IPS DF 19.7 (cell line): Measurements from ENCODE around the gene PM20D2.

Source experiments
- DNase-seq: peaks from one replicate; pipeline ENCODE4 v3.0.0-alpha.2; 2013; ENCODE audit warnings: low read depth, low spot score

The PM20D2 gene

GRCh38 chr6:89200706-89201215 is 54.9 kb downstream of the PM20D2 start:
- DNase-seq, result no peak

- DNase-seq, result no peak
These were observed 58.2 kb downstream of the PM20D2 start for GRCh38 chr6:89204096-89204495.

DNA sequence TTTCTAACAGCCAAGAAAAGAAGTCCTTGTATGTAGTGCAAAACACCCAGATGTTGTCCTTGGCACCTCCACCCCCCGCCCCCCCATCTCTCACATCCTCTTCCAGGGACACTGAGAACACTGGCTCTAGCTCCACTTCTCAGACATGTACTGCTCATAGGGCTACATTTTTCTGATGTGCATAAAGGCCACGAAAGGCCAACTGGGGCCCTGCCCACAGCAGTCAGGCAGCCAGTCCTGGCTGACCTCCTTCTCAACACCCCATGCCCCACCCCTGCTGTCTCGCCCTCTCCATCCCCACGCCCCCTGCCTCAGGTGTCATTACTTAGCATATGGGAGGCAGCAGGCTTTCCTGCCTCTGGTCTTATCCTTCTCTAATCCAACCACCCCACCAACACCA is 60.0 kb downstream of the PM20D2 start:
- DNase-seq, result no peak

- DNase-seq, result no peak
These were observed 62.7 kb downstream of the PM20D2 start for GRCh38 chr6:89208551-89208950.

- DNase-seq, result no peak
These were observed 63.6 kb downstream of the PM20D2 start for GRCh38 chr6:89209457-89209856.

DNA sequence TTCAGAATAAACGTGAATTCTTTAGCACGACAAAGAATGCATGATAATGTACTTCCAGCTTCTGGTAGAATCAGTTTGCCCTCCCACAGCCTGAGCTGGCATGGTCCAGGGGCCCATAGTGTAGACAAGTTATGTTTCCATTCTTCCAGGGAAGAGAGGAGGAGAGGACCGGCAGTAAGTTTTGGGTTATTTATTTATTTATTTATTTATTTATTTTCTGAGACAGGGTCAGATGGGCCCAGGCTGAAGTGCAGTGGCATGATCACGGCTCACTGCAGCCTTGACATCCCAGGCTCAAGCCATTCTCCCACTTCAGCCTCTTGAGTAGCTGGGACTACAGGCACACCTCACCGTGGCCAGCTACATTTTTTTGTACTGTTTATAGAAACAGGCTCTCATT is 66.6 kb downstream of the PM20D2 start:
- no peak for DNase-seq

GRCh38 chr6:89214197-89214596 is 68.3 kb downstream of the PM20D2 start:
- no peak for DNase-seq
